Peyer's patch (tissue), 4 donors: ENCODE measurements around the gene ACRBP.
A peak's percentile ranks its signal among the peaks of the same experiment; 100 is the strongest.

ENCODE experiments used
- POLR2A ChIP-seq, 2 donors: fragments of 450-650 bp; IDR thresholded peaks; one replicate each; pipeline ENCODE4 v1.5.1; 2017; ENCODE audit warnings: antibody characterized with exemption in 2 of 2, mild to moderate bottlenecking in 2 of 2, moderate library complexity in 2 of 2
- TF ChIP-seq, protein P1 (sequence below), 6 experiments: fragments of 450-650 bp in 4 of 6; fragments of 200-600 bp in 2 of 6; sonication (generic) in 1 of 6; IDR thresholded peaks; one replicate each; pipeline ENCODE4 v1.5.1; 2017 to 2019; ENCODE audit warnings: antibody characterized with exemption in 6 of 6, mild to moderate bottlenecking in 3 of 6, moderate library complexity in 1 of 6

DNA sequence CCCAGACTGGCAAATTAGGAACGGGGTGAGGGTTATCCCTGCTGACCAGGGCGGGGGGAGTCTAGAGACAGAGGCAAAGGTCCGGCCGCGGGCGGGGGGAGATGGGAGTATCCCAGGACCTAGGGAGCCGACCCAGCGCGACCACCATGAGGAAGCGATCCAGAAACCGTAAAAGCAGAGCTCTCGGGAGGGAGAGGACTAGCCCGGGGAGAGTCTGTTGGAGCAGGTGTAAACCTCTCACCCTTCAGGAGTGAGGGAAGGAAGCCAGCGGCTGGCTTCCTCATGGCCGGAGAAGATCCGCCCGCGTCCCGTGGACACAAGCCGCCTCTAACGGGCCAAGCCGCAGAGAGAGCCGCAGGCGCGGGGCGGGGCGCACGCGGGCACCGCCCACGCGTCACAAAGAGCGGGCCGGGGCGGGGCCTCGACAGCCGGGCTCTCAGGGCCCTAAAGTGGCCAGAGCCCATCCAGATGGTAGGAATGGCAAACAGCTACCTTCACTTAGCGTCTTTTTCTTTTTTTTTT is at the start of gene ACRBP:
- TF ChIP-seq, protein P1, sequence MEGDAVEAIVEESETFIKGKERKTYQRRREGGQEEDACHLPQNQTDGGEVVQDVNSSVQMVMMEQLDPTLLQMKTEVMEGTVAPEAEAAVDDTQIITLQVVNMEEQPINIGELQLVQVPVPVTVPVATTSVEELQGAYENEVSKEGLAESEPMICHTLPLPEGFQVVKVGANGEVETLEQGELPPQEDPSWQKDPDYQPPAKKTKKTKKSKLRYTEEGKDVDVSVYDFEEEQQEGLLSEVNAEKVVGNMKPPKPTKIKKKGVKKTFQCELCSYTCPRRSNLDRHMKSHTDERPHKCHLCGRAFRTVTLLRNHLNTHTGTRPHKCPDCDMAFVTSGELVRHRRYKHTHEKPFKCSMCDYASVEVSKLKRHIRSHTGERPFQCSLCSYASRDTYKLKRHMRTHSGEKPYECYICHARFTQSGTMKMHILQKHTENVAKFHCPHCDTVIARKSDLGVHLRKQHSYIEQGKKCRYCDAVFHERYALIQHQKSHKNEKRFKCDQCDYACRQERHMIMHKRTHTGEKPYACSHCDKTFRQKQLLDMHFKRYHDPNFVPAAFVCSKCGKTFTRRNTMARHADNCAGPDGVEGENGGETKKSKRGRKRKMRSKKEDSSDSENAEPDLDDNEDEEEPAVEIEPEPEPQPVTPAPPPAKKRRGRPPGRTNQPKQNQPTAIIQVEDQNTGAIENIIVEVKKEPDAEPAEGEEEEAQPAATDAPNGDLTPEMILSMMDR (IDR thresholded peaks at IDR 0.05): no peak
- TF ChIP-seq POLR2A (IDR thresholded peaks at IDR 0.05): peak; percentile 35 to 49
